UCSD-AML1 (cell line): Measurements from ENCODE around the gene MAP1B.
"Not testable (repeated sequence)": the region's sequence is repeated elsewhere in the genome, so short reads cannot be mapped to it uniquely, and the experiment has no call there.

Experiments
- DNase-seq: peaks from one replicate; lab custom pipeline; 2025; ENCODE audit not compliant: unreplicated experiment; lab: John Stamatoyannopoulos, UW

Gene MAP1B

DNA sequence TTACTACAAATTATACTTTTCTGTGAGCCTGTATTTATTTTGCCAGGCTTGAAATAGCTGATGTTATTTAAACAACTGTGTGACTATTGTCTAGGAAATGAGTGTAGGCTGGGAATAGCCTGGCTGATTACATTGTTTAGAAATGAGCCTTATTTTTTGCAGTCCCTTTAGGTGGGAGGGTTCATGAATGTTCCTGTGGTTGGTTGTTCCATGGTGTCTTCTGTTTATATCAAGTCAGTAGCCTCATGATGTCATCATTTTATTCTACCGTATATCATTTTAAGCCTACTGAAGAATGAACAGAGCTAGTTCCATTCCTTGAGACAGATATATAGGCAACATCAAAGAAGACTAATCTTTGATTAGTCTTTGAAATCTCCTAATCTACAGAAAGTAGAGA, 53.1 kb downstream of the MAP1B start:
- no peak for DNase-seq

DNA sequence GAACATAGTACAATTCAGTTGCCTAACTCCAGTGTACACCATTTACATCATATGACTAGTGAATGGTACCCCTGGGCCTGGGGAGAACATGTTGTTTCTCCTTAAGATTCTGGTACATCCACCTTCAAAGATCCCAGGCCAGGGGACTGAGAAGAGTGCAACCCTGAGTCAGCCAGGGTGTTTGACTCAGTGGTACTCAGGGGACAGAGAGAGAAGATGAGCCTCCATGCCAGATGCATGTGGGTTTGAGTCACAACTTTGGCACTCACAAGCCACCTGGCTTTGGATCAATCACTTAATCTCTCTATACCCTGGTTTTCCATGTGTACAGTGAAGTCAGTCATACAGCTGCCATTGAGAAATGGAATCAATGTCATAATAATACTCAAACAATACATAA, 53.7 kb downstream of the MAP1B start:
- DNase-seq, result no peak

DNA sequence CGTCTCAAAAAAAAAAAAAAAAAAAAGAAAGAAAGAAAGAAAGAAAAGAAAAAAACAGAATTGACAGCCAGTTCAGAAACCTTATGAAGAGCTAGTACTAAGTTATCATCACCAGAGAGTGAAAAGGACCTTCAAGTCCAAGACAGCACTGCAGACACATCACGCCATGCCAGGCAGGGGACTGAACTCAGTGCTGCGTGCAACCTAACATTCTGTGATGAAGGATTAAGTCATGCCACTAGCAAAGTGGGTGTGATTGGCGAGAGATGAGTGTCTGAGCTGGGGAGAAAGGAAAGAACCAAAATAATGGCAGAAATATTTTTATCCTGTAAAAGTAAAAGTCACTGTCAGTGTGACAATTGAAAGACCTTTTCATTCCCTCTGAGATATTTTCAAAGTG, 54.7 kb downstream of the MAP1B start:
- DNase-seq, result no peak

DNA sequence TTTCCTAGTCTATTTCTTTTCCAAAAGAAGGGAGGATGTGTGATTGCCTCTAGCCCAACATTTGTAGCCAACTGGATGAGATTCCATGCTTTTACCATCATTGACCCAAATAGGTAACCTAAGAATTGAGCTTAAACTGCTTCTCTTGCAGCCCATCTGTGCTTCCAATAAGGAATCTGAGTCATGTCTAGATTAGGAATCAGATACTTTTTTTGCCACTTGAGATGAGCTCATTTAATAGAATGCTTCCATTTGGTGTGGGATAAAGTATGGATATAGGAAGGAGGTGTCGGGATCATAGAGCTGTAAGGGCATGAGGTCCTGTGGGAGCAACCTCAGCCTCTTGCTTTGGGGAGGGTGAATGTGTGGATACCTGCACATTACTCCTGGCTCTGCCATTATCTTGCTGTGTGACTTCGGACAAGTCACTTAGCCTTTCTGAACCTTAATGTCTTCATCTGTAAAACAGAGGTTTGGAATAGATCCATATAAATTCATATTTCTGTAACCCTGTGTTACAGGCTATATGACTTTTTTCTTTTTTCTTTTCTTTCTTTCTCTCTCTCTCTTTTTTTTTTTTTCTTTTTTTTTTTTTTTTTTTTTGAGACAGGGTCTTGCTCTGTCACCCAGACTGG, 56.2 kb downstream of the MAP1B start:
- no peak for DNase-seq

DNA sequence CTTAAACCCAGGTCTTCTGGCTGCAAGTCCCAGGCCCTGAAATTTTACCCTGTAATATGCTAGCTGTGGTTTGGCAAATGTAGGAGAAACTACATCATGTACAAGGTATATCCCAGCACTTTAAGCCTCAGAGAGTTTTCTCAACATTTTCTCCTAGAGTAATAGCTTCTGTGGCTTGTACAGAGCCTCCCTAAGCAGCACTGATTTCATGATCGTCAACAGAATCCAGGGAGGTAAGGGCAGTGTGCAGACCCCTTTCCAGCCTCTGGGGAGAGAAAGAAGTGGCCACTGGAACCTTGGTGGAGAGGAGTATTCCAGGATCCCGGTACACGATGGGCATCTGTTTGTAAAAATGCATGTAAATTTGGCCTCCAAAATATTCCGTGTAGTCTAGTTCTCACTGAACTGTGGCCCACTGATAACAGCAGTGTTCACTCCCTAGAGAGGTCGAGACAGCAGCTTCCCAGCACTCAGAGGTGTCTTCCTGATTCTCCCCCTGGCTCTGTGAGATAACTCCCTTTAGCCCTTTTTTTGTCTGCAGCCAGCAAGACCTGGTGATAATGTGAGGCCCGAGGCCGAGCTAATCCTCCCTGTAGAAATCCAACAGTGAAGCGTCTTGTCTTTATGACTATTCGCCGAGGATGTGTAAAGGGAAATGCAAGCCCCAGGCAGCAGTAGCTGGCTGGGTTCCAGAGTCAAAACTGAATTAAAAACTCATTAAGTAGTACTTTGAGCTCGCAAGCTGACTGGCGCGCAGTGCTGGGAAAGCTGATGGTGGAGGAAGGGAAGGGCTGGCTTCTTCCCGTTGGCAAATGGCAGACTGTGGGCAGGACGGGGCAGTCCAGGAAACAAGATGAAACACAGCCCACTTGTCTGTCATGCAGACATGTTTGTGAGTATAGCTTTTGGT, 59.0 kb downstream of the MAP1B start:
- no peak for DNase-seq

DNA sequence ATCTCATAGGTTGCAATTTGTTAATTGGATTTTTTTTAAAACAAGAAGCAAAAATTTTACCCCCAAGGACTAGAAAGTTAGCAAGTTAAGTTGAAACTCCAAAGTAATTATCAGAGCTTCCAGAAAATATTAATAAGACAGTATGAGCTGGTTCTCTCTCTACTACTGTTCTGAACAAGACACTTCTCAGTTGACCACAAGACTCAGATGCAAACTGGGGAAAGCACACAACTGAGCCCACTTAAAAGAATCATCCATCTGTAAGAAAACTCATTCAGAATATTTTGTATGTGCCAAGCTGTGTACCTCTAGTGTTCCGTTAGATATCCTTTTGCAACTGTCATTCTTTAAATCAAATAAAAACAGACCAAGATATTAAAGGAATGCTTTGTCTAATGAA, 60.0 kb downstream of the MAP1B start:
- DNase-seq, result no peak

DNA sequence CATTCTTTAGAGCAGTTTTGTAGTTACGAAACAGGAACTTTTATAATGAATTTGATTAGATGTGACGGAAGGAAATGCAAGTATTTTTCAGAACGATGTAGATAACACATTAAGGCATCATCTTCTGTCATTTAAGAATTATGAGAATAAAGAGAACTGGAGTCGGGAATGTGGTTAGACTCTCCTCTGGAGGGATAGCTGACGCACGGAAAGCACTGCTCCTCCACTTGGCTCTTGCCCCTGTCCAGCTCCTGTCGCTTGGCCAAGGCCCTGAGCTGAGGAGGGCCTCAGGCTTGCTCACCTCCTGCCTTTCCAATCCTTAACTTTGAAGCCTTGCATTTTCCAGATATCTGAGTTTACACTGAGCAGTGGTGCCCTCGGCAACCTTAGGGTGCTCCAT, 60.5 kb downstream of the MAP1B start:
- no peak for DNase-seq

DNA sequence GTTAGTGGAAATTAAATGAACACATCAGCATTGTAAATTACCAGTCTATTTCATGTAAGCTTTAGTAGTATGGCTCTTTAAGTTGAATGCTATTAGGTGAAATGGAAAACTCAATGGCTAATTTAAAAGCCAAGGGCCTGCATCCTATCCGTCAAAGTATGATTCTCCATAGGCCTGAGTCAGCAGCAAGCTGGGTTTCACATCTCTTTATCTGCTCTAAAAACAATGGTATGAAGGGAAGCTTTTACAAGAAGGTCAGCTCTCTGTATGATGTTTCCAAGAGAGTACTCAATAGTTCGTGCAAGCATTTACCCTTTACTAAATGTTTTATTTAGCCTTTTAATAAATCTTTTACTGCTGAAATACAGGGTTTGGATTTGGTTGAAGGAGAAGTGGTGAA, 62.8 kb downstream of the MAP1B start:
- DNase-seq, result no peak

DNA sequence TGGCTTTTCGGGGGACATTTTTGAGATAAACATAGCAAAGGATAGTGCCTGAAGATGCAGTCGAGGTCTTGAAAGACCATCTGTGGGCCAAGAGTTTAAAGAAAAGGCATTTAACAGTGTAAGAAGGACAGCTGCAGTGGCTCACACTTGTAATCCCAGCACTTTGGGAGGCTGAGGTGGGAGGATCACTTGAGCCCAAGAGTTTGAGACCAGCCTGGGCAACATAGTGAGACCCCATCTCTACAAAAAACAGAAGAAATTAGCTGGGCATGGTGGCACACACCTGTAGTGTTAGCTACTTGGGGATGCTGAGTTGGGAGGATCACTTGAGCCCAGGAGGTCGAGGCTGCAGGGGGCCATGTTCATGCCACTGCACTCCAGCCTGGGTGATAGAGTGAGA, 63.9 kb downstream of the MAP1B start:
- DNase-seq, result not testable (repeated sequence)

DNA sequence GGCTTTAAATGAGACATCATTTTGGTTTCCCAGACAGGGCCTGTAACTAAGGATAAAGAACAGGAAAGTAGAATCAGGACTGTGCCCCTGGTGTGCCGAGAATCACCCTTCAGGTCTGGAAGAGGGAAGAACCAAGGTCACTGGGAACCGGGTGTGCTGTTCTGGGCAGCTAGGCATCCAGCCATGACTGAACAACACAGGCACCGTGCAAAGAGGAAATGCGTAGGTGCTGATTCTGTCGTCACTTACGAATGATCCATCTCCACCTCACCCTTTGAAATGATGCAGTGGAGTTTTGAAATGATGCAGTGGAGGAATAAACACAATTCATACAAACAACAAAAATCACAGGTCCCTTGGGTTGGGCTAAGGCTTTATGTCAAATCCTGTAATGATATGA, 64.4 kb downstream of the MAP1B start:
- DNase-seq, result no peak

DNA sequence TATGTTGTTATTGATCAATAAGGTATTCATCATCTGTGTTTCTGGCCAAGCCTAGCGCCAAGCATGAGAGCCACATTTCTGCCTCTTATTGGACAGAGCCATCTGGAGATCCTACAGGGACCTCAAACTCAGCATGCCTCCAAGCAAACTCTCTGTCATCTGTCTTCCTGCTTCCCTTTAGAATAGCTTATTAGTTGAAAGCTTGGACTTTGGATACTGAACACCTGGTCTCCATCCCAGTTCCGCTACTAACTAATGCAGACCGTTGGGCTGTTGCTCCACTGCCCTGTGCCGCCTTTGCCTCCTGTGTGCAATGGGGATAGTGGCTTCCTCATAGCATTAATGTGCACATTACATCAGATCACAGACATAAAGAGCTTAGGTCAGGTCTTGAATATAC, 65.5 kb downstream of the MAP1B start:
- DNase-seq, result no peak

DNA sequence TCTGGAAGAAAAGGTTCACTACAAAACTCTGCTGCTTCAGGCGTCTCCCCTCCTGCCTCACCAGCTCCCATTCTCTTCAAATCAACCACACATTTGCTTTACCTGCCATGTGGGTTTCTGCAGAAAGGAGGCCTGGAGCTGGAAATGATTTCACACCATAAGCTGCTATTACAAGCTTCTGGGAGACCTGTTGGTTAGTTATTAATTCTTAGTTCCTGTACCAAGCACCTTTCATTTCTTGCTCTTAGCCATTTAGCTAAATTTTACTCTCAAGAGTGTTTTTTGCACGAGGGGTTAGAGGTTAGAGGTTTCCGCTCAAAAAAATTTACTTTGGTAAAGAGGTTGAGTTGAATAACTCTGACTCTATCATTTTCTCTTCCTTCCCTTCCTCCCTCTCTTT, 70.3 kb downstream of the MAP1B start:
- no peak for DNase-seq

DNA sequence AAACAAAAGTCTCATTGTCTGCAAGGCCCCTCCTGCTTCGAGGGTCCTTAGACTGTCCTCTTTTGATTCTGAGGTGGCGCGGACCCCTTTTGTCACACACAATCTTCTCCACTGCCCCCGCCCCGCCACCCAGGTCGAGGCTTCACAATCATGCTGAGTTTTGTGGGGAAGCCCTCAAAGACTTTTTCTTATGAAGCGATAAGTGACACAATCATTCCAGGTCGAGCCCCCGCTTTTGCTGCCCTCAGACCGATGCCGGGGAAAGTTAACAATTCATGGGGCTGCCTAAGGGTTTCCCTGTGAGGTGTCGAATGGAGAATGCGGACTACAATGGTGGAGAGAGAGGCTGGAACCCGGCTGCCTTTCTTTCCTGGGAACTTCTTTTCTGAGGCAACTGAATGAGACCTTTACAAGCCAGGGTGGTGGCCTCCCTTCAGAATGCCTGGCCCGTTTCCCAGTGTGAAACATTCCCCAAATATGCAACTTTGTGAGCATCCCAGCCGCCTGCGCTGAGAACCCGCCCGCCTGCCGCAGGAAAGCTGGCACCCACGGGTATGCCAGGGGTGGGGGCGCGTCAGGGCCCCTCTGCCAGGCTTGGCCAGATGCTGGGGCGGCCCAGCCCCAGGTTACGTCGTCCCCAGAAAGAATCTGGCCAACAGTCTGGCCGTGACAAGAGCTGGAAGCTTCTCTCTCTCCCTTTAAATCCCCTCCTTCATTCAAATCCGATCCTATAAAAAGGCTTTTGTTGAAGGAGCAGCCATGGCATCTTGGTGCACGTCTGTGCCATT, 71.9 kb downstream of the MAP1B start:
- DNase-seq, result no peak

DNA sequence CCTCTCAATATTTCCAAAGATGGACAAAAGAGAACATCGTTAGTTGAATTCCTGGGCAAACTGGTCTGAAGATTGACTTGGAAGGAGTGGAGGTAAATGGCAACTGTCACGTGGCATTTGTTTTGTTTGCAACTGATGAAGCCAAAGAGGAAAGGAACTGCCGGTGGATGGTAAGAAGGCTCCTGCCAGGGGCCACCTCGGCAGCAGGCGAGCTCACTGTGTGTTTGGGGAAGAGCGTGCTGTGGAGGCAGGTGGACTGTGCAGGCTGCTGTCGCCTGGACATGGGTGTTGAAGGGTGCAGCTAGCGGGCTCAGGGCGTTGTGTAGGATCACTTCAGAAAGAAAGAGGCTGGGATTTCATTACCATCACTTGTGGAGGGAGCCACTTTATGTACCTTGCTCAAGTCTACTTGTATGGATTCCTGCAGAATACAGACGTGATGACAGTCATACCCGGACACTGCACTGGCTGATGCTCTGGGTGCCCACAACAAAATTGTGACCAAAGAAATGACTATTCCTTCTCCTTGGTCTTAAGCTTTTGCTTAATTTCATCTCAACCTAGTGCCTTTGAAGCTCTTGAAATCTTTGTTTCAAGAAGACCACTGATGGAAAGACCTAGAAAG, 72.7 kb downstream of the MAP1B start:
- DNase-seq, result no peak

DNA sequence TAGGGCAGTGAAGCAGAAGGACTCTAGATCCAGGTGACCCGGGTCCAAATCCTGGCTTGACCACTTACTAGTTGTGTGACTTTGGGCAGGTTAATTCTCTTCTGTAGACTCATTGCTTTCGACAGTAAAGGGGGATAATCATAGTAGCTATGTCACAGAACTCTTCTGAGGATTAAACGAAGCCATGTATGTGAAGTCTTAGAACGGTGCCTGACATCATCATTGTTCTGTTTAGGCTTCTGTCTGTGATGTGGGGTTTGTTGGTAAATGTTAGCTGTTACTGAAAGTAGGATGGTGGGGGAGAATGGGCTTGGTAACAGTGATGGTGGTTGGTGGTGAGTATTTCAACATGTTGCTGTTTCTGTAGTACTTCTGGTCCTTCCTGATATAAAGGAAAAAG, 73.7 kb downstream of the MAP1B start:
- DNase-seq, result no peak

DNA sequence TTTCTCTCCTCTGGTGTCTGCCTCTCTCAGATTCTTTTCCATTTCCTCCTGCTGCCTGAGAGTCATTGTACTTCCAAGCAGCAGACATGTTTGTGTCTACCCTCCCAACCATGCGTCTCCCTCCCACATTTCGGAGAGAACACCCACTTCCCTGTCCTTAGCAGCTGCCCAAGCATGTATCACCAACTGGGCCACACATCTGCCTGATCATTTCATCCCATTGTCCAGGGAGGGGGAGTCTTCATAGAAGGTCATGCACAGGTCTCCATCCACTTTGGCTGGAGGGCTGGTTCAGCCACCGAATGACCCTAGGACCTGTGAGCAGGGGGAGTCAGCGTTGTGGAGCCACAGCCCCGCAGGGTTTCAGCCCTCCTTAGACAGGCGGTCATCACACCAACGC, 75.4 kb downstream of the MAP1B start:
- no peak for DNase-seq

DNA sequence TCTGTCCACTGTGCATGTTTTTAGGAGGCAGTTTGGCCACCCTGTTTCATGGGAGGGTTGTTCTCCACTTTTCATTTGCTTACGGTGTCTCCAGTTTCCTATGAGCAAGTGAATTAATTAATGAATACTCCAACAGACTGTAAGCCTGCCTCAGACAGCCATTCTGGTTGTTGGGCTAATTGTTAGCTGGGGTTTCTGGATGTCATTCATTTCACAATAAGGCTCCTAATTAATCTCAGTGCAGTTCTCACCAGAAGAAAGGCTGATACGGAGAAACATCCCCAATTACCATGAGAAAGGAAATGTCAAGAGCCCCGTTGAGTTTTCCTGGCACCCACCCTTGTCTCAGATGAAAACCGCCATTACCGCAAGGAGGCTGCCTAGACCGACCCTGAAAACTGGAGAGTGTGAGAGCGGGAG, 75.8 kb downstream of the MAP1B start:
- no peak for DNase-seq

DNA sequence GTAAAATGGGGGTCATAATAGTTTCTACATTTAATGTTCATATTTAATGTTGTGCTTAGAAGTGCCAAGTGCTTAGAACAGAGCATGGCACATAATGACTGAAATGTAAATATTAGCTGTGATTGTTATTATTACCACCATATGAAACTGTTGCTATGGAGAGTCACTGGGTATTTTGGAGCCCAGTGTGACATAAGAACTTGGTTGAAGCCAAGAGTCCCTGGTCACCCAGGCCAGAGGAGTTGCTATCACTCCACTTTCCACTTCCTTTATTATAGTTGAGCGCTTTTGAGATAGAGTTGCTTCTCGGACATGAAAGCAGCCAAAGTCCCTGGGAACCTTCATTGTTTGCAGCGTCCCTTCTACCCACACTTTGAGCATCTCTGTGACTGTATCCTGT, 77.1 kb downstream of the MAP1B start:
- no peak for DNase-seq

DNA sequence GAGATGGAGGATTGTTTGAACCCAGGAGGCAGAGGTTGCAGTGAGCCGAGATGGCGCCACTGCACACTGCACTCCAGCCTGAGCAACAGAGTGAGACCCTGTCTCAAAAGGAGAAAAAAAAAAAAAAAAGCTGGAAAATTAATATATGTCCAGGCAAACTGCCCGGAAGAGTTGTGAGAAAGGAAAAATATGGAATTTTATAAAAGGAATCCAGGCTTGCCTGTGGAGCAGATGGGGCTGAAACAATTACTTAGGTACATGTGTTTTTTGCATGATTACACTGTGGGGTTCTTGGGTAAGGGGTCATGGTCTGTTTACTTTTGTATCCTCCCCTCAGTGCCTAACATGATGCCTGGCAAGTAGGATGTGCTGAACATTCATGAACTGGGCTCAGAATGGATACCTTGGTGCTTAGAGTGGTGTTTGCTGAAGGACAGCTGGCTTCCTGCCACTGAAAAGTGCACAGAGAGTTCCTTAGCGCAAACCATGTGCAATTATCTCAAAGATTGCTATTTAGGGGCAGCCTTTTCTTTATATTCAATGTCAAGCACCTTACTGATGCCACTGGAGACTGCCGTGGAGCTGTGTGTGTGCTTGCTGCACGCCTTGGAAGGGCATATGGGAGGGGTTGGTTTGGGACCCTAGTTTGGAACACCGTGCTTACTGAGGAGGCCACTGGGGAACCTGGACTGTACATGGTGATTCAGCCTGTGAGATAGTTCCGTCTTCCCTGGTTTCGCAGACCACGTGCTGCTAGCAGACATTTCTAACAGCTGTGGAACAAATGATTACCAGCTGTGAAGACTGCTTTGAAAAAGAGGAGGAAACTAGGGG, 78.4 kb downstream of the MAP1B start:
- no peak for DNase-seq

DNA sequence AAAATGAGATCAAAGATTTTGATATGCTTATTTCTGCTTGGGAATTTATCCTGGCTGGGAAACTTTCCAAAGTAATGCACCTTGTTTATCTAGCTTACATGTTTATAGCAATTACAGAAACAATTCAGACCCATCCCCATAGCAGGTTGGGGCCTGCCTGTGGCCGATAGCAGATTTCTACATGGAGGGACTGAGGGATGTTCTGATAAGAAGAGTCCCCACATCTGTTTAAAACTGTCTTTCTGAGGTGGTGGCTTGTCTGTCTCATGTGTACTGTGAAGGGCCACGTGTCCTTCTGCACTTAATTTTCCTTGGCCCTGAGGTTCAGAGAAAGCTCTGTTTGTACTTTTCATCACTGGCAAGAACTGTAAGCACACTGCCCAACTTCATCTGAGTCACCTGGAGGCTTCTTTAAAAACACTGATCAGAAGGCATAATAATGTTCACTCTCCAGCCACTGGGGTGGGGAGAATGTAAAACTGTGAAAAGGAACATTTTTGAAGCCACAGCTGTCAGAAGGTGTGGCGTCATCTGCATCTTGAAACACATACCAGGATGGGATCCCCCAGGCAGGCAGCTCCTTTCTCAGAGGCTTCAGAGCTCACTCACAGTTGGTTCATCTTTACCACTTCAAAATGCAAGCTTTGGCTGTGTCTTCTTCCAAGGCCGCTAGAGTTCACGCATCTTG, 80.3 kb downstream of the MAP1B start:
- no peak for DNase-seq
